Right lobe of liver (tissue), 4 donors: Measurements from ENCODE around the gene LY6G6F.

ENCODE experiments used
- POLR2A ChIP-seq: fragments of 450-650 bp; IDR thresholded peaks from one replicate; pipeline ENCODE4 v1.6.1; 2017; ENCODE audit warnings: antibody characterized with exemption, mild to moderate bottlenecking
- TF ChIP-seq, protein P1 (sequence below), 4 donors: fragments of 200-600 bp in 3 of 4; fragments of 450-650 bp in 1 of 4; IDR thresholded peaks; one replicate each; pipeline versions ENCODE4 v1.5.1 to v1.8.0; 2016 to 2022; ENCODE audit warnings: antibody characterized with exemption in 4 of 4, mild to moderate bottlenecking in 2 of 4
- donor health status: DM: no; HTN: no; CAD: no.
- donor health status: DM: no; HTN: no; CAD: no.
- donor health status: DM: no; HTN: yes; CAD: no.

DNA sequence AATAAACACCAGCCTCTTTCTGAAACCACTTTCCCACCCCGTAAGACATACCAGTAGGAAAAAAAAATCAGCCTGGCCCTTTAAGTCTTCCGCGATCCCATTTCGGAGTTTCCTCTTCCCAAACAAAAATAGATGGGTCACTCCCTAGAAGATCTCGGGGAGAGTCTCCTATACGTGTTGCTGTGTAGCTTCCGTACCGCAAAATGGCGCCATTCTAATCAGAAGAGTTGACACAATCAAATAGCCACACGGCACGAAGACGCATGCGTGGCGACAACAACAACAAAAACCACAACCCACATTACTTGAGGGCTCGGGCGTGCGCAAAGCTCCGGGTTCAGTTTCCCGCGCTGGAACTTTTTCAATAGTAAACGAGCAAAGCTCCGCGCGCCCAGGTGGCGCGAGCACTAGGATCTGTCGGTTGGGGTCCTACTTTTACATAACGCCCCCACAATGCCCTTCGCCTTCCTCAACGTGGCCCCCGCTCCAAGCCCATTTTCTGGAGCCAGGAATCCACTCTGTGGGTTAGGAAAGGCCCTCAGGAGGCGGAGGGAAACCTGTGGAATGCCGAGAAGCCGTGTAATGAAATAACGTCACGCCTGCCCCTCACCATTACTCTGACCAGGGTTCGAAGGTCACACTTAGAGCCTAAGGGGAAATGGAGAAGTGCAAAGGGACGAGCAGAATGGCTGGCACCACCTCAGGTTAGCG is 41.7 kb upstream of the LY6G6F start, which contains the start of gene GPANK1:
- TF ChIP-seq POLR2A: peak; percentile 54
- TF ChIP-seq, protein P1, sequence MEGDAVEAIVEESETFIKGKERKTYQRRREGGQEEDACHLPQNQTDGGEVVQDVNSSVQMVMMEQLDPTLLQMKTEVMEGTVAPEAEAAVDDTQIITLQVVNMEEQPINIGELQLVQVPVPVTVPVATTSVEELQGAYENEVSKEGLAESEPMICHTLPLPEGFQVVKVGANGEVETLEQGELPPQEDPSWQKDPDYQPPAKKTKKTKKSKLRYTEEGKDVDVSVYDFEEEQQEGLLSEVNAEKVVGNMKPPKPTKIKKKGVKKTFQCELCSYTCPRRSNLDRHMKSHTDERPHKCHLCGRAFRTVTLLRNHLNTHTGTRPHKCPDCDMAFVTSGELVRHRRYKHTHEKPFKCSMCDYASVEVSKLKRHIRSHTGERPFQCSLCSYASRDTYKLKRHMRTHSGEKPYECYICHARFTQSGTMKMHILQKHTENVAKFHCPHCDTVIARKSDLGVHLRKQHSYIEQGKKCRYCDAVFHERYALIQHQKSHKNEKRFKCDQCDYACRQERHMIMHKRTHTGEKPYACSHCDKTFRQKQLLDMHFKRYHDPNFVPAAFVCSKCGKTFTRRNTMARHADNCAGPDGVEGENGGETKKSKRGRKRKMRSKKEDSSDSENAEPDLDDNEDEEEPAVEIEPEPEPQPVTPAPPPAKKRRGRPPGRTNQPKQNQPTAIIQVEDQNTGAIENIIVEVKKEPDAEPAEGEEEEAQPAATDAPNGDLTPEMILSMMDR (IDR thresholded peaks at IDR 0.05): no peak
